AG20443 (cell line): ENCODE measurements around the gene SLC15A3.

ENCODE experiments used
- DNase-seq: peaks from one replicate; pipeline ENCODE4 v3.0.0; 2012; ENCODE audit warnings: low spot score, mixed read lengths

SLC15A3 gene

DNA sequence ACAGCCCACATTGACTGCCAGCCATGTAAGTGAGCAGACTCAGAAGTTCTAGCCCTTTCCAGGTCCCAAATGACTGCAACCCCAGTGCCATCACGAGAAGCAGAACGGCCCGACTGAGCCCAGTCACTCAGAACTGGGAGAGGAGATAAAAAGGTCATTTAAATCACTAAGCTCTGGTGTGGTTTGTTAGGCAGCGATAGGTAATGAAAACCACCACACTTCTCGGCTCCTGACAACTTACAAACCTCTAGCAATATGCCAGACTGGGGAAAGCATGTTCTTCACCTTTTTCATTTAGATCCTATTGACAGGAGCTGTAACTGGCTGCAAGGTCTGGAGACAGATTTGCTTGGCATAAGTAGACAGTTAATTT, 6.7 kb downstream of the SLC15A3 start:
- DNase-seq, result no peak

DNA sequence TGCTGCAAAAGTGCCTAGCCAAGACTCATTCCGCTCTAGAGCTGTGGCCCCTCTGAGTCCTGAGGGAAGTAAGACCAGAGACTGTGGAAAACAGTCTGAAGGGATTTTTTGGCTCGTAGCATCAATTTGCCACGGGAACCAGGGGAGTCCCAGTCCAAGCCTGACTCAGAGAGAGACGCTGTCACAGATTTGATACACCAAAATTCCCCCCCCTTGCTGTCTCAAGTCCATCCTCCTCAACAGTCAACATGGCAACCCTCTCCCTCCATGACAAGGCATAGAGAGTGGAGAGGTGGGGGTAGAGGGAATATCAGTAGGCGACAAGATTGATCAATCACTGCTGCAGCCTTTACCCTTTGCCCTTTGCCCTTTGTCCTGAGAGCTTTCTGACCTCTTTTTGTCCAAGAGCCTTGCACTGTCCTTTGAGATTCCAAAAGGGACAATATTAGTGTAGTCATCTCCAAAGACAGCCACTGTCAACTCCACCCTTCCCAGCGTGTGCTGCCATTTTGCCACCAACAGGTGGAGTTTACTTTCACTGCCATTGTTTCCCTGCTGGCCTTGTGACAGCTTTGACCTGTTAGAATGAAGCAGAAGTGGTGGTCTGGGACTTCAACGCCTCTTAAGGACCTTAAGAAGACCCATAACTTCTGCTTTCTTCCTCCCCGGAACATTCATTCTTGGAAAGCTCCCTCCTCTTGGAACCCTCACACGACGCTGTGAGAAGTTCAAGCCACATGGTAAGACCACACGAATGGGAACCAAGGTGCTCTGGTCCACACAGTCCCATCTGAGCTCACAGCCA, 7.3 kb downstream of the SLC15A3 start:
- no peak for DNase-seq

DNA sequence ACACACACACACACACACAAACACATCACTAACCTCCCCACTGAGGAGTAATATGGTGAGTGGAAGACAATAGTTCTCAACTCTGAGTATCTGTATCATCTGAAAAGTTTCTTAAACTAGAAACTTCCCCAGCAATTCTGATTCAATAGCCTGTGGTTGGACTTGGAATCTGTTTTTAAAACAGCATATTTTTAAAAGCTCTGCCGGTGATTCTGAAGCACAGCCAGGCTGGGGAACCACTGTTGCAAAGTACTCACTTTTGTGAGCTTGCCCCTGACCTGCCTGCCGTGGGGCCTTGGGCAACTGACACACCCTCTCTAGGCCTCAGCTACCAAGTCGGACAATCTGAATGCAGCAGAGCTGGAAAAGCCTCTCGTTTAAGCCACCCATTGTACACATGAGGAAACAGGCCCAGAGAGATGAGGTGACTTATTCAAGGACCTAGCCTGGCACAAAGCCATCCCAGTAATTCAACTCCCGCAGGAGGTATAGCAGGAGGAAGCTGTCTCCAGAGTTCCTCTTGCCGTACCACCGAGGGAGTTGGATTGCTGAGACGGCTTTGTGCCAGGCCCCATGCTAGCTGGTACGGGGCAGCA, 8.9 kb downstream of the SLC15A3 start:
- no peak for DNase-seq

DNA sequence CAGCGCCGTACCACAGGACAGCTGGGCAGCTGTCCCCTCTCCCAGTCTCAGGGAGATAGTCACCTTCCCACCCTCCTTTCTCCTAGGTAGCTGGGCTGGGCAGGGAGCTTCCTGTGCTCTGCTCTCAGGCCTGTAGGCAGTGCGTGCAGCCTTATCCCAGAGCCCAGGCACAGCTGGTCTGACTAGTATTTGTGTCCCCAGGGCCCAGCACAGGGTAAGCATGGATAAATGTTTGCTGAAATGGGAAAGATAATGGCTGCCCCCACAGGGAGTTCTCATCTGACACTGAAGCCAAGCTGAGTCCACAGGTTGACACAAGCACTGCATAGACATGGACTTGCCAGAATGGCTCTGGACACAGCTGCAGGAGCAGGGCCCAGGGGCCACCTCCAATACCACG, 9.8 kb downstream of the SLC15A3 start:
- DNase-seq, result no peak

DNA sequence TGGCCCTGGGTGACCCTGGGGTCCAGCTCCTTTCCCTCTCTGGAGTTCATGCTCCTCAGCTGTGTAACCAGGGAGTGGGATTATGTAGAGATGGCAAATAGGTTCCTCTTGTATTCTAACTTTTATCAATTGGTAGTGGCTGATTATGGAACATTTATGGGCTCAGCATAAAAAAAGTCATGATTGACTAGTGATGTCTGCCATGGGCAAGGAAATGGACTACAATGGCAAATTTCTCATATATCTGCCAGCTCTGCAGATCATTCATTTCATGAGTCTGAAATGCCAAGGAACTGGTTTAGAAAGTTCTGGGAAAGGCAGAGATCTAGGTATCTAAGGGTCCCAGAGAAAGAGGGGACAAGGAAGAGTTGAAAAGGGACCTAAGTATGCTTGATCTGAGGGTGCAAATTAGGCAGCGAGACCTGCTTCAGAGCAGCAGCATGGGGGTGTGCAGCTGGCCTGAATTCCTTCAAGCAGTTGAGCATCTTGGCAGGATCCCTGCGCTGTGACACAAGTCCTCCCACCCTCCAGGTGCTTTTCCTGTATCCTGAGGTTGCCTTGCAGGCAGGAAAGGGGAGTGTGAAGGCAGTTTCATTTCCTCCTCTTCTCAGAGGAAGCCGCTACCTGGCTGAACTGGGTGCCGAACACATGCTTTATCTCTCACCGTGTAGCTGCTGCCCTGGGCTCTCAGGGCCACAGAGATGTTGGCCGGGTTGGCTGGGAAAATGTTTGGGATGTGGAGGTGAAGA, 10.4 kb downstream of the SLC15A3 start:
- no peak for DNase-seq

DNA sequence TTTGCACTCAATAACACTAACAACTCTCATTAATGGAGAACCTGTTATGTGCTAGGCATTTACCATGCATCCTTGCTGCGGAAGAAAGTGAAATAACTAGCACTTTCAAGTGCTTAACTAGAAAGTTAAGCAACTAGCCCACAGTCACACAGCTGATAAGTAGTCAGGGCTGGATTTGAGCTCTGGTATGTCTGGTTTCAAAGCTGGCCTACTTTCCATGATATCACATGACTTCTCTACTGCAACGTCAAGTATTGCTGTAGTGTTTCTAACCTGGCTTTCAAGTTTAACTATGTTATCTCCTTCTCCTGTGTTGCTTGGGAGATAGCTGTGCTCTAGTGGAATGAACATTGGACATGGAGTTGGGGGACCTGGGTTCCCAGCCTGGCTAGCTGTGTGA, 12.1 kb downstream of the SLC15A3 start:
- DNase-seq, result no peak

DNA sequence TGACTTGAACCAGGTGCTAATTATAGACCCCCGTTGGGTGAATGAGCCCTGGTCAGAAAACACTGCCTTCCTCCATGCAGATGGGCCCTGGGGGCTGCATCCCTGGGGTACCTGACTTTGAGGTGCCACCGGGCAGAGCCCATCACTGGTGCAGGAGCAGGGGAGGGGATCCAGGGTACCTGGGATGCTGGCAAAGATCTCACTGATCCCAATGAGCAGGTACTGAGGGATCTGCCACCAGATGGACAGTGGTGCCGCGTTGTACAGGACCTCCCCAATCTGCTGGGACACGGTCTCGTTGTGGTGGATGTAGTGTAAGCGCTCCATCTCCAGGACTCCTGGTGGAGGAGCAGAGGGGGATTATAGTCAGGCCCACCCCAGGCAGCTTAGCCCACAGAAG, 12.7 kb downstream of the SLC15A3 start:
- DNase-seq, result no peak

DNA sequence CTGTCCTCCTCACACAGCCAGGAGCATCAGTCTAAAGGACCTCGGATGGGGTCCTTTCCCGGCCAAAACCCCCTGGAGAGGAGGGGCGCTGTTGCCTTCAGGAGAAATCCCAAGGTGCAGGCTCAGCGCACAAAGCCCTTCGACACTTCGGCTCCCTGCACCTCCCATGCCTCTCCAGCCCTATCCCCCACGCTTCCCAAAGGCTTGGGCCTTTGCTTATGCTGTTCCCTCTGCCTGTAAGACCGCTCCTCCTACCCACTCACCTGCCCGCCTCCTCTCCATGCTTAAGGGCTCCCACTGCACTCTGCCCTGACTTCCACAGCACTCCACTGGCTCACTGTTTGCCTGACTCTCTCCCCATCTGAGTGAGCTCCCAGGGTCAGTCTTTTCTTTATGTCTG, 13.5 kb downstream of the SLC15A3 start:
- no peak for DNase-seq

DNA sequence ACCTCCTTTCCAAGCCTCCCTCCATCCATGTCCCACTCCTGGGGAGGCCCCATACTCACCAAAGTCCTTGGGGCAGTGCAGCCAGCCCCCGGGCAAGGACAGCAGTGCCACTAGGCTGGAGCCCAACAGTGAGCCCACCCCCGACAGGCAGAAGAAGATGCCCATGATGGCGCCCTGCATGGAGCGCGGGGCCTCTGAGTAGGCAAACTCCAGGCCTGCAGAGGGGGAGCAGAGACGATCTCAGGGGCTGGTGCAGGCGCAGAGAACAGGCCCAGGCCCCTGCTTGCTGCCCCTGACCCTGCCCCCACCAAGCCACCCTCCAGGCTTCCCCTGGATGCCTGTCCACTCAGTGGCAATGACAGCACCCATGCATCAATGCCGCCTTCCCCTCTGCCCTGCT, 14.2 kb downstream of the SLC15A3 start:
- DNase-seq, result no peak

DNA sequence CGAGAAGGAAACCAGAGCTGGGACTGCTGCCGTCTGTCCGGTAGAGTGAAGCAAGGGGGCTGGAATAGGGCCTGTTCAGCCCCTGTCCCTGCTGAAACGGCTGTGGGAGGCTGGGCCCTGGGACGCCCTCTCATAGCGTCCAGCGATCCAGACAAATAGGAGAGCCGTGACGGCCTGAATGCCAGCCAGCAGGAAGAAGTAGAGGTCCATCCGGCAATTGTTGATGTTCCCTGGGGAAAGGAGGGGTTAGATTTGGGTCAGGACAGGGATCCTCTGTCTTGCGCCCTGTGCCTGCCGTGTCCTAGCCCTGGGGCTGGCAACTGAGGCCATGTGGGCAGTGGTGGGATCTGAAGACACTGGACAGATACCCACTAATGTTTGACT, 14.8 kb downstream of the SLC15A3 start:
- no peak for DNase-seq

DNA sequence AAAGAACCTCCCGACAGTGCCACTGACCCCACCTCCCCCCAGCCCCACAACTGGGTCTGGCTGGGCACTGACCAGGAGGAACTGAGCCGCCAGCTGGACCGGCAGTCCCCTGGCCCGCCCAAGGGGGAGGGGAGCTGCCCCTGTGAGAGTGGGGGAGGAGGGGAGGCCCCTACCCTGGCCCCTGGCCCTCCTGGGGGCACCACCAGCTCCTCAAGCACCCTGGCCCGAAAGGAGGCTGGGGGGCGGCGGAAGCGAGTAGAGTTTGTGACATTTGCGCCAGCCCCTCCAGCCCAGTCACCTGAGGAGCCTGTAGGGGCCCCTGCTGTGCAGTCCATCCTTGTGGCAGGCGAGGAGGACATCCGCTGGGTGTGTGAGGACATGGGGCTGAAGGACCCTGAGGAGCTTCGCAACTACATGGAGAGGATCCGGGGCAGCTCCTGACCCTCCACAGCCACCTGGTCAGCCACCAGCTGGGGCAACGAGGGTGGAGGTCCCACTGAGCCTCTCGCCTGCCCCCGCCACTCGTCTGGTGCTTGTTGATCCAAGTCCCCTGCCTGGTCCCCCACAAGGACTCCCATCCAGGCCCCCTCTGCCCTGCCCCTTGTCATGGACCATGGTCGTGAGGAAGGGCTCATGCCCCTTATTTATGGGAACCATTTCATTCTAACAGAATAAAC, 15.4 kb downstream of the SLC15A3 start:
- DNase-seq, result no peak

DNA sequence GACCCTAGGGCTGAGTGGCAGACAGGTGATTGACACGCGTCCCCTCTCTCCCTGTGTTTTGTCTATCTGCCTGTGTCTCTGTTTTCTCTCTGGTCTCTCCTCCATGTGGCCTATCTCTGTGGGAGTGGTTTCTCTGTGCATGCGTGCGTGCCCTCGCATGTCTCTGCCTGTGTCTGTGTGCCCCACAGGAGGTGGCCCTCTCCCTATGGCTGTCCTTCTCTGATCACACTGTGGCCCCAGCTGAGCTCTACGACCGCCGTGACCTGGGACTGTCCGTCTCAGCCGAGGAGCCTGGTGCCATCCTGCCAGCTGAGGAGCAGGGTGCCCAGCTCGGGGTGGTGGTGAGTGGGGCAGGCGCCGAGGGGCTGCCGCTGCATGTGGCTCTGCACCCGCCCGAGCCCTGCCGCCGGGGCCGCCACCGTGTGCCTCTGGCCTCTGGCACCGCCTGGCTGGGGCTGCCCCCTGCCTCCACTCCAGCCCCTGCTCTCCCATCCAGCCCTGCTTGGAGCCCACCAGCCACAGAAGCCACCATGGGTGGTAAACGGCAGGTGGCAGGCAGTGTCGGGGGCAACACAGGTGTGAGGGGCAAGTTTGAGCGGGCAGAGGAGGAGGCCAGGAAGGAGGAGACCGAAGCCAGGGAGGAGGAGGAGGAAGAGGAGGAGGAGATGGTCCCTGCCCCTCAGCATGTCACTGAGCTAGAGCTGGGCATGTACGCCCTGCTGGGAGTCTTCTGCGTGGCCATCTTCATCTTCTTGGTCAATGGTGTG, 16.1 kb downstream of the SLC15A3 start:
- DNase-seq, result no peak

DNA sequence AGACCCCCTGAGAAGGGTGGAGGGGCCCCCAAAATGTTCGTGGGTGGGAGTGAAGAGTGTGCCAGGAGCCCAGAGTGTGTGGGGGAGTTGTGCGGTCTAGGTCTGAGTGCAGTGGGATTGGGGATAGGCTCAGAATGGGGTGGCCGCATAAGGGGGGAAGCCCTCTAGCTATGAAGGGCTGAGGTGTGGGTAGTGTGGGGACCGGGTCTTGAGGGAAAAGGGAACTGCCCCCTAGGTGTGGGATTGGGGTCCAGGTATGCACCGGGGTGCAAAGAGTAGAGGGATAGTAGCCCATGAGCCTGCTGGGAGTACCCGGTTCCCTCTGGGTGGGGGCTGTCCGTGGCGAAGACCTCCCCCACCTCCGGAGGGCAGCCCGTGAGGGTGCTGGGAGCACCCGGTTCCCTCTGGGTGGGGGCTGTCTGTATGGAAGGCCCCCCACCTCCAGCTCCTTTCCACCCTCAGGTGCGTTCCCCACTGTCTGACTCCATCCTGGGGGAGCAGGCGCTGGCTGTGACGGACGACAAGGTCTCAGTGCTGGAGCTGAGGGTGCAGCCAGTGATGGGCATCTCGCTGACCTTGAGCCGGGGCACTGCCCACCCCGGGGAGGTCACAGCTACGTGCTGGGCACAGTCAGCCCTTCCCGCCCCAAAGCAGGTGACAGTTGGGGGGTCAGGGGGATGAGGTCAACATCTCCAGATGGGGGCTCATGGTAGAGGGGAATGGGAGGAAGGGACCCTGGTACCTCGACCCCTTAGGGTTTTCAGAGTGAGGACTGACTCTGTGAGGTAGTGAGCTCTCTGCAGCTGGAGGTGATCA, 17.0 kb downstream of the SLC15A3 start:
- no peak for DNase-seq

DNA sequence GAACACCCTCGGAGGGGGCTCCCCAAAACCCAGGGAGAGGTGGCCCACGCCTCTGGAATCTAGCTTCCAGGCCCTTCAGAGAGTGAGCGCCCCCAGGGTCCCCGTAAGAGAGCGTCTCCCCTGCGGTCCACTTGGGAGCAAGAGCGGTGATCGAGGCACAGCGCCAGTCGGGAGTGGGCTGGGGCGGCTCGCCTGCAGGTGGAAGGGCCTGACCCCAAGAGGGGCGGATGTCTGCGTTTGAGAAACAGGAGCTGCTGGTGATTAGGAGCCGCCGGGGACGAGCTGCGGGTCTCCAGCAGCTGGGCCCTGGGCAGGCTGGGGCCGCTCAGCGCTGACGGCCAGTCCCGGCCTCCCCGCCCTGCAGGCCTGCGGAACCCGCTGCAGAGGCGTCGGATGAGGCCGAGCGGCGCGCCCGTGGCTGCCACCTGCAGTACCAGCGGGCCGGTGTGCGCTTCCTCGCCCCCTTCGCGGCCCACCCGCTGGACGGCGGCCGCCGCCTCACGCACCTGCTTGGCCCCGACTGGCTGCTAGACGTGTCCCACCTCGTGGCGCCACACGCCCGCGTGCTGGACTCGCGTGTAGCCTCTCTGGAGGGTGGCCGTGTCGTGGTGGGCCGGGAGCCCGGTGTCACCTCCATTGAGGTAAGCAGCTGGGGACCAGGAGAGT, 17.7 kb downstream of the SLC15A3 start:
- DNase-seq, result no peak

DNA sequence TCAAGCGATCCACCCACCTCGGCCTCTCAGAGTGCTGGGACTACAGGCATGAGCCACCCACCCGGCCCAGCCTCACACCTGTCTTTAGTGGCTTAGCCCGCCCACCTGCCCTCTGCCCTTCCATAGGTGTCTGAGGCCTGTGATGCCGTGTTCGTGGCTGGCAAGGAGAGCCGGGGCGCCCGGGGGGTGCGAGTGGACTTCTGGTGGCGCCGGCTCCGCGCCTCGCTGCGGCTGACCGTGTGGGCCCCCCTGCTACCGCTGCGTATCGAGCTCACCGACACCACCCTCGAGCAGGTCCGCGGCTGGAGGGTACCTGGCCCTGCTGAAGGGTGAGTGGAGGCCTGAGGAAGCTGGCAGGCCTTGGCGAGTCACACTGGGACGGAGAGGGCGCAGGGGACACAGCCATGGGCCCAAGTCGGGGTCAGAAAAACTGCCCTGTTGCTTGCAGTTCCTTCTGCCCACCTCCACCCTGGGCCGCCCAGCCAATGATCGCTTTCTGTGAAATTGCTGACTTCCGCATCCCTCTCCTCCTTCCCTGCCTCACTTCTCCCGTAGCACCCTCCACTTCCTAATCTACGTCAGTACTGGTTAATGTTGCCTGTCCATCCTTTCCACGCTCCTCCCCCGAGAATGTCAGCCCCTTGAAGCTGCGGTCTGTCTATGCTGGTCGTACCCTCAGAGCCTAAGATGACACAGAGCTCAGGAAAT, 18.4 kb downstream of the SLC15A3 start:
- DNase-seq, result no peak

DNA sequence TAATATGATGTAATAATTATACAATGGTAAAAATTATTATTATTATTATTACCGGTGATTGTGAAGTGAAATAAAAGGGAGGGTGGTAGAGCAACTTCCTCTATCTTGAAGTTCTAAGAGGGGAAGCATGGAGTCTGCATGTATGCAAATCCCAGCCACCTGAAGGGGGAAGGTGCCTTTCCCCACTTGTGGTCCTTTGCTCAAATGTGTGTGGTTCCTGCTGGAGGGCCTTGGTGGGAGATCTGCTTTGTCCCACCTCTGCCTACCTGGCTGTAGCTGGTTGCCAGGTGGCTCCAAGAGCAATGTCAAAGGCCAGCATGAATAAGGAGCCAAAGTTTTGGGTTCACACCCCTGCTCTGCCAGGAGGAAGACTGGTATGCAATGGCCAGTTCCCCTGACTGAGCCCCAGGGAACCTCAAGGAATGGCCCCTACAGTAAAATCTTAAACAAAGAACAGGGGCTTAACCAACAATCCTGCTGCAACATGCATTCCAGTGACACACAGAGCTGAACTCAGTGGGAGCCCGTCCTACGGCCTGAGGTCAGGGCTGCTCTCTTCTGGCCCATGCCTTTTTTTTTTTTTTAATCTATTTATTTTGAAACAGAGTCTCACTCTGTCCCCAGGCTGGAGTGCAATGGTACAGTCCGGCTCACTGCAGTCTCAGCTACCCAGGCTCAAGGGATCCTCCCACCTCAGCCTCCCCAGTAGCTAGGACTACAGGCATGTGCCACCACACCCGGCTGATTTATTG, 19.2 kb downstream of the SLC15A3 start:
- DNase-seq, result no peak

DNA sequence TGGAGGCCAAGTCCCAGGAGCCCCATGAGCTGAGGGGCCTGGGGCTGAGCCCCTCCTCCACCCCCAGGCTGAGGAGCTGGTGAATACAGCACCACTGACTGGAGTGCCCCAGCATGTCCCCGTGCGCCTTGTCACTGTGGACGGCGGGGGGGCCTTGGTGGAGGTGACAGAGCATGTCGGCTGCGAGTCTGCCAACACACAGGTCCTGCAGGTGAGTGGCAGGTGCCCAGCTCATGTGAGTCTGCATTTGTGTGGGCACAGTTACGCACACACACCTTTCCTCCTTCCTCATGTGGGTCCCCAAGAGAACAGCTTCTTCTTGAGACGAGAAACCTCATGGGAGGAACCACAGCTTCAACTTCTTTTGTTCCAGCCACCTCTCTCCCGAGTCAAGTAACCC, 20.1 kb downstream of the SLC15A3 start:
- DNase-seq, result no peak

DNA sequence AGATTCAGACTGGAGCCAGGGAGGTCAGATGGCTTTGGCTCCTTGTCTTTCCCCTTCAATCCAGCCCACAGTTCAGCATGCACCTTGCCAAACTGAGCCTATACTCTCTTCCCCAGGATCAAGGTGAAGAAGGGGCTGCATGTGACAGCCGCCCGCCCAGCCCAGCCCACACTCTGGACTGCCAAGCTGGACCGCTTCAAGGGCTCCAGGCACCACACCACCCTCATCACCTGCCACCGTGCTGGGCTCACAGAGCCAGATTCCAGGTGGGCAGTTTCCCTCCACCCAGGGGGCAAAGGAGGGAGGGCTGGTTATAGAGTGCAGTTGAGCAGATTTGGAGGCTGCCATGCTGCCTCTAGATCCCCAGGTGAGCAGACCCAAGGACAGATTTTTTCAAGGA, 21.6 kb downstream of the SLC15A3 start:
- no peak for DNase-seq

DNA sequence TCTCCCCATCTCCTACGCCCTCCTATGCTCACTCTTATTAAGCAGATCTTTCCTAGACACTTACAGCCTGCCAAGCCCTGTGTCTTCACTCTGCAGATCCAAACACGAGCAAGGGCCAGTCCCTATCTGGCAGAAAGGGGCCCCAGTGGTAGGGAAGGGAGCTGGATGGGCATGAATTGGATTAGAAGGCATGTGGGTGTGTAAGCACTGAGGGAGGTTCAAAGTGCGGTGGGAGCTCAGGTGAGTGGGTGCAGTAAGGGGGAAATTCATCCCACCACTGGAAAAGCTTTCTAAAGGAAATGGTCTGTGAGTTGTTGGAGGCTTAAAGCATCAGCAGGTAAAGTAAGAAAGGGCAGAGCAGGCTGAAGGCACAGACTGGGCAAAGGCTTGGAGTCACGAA, 22.2 kb downstream of the SLC15A3 start:
- no peak for DNase-seq
